ENCODE measurements around the gene CTTN. TPM values are rescaled to one million over a fixed set of nuclear protein-coding genes. Genes with fewer than 3 reads are reported as not detected.

CTTN gene
- total and polyA plus RNA-seq, 9 of the 15 experiments (the other 6 are each of a cell fraction or from before 2014, with no cell fraction given) = 9.9 to 158 (median 99.7) TPM

- TF ChIP-seq ZHX1 (conservative IDR thresholded peaks at IDR 0.05; ENCODE audit: low read length) (no peak), KDM5B (IDR thresholded peaks at IDR 0.05; ENCODE audit: insufficient replicate concordance, low read depth, low read length) (no peak), ETV5 (CRISPR knock-in tag; IDR thresholded peaks at IDR 0.05; ENCODE audit: low read depth) (no peak), DMBX1 (CRISPR knock-in tag; IDR thresholded peaks at IDR 0.05; ENCODE audit: borderline replicate concordance) (no peak), NR4A1 (CRISPR knock-in tag; IDR thresholded peaks at IDR 0.05) (no peak), NR4A1 (tag; IDR thresholded peaks at IDR 0.05) (no peak), SMAD2 (IDR thresholded peaks at IDR 0.05; ENCODE audit: low read depth, low read length) (no peak), PPARD (CRISPR knock-in tag; IDR thresholded peaks at IDR 0.05) (no peak), POLR2AphosphoS5 (IDR thresholded peaks at IDR 0.05; ENCODE audit: control insufficient read depth, insufficient read depth, low read depth, low read length) (no peak), KDM1A (IDR thresholded peaks at IDR 0.05) (no peak)
- TF ChIP-seq, protein P1, sequence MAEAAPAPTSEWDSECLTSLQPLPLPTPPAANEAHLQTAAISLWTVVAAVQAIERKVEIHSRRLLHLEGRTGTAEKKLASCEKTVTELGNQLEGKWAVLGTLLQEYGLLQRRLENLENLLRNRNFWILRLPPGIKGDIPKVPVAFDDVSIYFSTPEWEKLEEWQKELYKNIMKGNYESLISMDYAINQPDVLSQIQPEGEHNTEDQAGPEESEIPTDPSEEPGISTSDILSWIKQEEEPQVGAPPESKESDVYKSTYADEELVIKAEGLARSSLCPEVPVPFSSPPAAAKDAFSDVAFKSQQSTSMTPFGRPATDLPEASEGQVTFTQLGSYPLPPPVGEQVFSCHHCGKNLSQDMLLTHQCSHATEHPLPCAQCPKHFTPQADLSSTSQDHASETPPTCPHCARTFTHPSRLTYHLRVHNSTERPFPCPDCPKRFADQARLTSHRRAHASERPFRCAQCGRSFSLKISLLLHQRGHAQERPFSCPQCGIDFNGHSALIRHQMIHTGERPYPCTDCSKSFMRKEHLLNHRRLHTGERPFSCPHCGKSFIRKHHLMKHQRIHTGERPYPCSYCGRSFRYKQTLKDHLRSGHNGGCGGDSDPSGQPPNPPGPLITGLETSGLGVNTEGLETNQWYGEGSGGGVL (CRISPR knock-in tag; IDR thresholded peaks at IDR 0.05) = no peak
Measured at GRCh38 chr11:70431611-70432010, 33.3 kb downstream of the CTTN start (continued).

Data from K562 (cell line).